Measurements from ENCODE around the gene MINAR2. TPM values are rescaled to one million over a fixed set of nuclear protein-coding genes. Genes with fewer than 3 reads are reported as not detected.

Gene MINAR2, protein sequence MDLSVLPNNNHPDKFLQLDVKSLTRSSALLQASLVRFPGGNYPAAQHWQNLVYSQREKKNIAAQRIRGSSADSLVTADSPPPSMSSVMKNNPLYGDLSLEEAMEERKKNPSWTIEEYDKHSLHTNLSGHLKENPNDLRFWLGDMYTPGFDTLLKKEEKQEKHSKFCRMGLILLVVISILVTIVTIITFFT
- total RNA-seq = not detected in 2 replicates

DNA sequence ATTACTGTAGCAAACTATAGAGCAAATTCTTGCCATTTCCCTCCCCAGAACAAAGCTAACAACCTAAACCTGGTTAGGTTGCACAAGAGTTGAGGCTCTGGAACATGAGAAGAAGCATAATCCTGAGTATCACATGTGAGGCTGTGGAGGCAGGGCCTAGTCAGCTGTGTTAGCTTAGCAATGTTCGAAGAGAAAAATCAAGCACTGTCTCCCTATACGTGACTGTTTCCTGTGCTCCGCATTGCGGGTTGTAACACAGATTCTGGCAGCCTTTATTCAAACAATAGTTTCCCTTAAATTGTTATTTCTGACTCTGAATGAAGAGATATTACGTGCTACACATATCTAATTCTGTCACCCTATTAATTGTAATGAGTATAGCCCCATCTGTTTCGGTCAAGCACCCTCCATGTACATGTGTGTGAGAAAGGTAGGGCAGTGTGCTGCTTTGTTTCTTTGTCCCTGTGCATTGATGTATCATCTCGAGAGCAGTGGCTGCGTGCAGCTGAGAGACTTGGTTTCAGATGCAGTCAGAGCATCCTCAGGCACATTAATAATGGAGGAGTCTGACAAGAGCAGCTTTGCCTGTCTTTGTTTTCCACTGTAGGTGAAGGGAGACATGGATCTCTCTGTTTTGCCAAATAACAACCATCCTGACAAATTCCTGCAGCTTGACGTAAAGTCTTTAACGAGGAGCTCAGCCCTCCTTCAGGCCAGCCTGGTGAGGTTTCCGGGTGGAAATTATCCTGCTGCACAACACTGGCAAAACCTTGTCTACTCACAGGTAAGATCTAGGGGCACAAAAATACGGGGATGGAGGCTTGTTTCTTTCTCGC, at the start of gene MINAR2:
Gene MINAR2, plus strand, starts transcription at position 523 of the 836 bp plus-strand sequence. Its CDS starts 97 bp downstream, at position 620.

Other genes with a start within 250 kb of the MINAR2 start
- 3.0 and 3.9 TPM in 2 replicates for gene CHSY3, start 156.4 kb downstream of the MINAR2 start, total RNA-seq

Data from mesangial cell (primary cell).